ENCODE measurements around the gene NDP. TPM values are rescaled to one million over a fixed set of nuclear protein-coding genes. Genes with fewer than 3 reads are reported as not detected.

Gene NDP
- total RNA-seq, 4 donors from 2014 or later = not detected

DNA sequence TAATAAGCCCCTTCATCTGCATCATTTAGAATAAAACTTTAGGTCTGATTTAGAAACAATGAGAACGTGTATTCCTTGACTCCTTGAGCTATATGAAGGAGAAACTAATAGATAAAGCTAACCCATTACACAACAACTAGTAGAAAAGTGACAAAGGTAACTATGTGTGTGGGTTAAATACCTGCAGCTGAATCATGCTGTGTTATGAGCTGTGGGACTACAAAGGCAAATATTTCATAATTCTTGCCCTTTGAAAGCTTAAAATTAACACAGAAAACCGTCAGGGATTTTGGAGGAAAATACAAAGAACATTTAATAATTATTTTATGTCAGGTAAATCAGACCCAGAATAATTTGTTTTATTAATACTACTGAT lies 898 bp upstream of the NDP start:
- no peak for TF ChIP-seq POLR2A (IDR thresholded peaks at IDR 0.05)
- TF ChIP-seq, protein P1, sequence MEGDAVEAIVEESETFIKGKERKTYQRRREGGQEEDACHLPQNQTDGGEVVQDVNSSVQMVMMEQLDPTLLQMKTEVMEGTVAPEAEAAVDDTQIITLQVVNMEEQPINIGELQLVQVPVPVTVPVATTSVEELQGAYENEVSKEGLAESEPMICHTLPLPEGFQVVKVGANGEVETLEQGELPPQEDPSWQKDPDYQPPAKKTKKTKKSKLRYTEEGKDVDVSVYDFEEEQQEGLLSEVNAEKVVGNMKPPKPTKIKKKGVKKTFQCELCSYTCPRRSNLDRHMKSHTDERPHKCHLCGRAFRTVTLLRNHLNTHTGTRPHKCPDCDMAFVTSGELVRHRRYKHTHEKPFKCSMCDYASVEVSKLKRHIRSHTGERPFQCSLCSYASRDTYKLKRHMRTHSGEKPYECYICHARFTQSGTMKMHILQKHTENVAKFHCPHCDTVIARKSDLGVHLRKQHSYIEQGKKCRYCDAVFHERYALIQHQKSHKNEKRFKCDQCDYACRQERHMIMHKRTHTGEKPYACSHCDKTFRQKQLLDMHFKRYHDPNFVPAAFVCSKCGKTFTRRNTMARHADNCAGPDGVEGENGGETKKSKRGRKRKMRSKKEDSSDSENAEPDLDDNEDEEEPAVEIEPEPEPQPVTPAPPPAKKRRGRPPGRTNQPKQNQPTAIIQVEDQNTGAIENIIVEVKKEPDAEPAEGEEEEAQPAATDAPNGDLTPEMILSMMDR (IDR thresholded peaks at IDR 0.05) = no peak
- H3K27me3 ChIP-seq = no peaks in the 10 kb centered on the region
- peaks cover 0 to 17% (median 0%) of the 10 kb centered on the region in 3 donors for H3K4me1 ChIP-seq
- no peaks in the 10 kb centered on the region for H3K9me3 ChIP-seq
- DNase-seq = no peak
- no peaks in the 10 kb centered on the region for H3K36me3 ChIP-seq
- no peak overlapping the region for H3K27ac ChIP-seq
- 31 to 47% methylated on average over 2 of the region's 2 CpGs for WGBS, 2 donors
- intact Hi-C loops (cut with DNase I) = no loop called here
- no peak overlapping the region for H3K4me3 ChIP-seq

DNA sequence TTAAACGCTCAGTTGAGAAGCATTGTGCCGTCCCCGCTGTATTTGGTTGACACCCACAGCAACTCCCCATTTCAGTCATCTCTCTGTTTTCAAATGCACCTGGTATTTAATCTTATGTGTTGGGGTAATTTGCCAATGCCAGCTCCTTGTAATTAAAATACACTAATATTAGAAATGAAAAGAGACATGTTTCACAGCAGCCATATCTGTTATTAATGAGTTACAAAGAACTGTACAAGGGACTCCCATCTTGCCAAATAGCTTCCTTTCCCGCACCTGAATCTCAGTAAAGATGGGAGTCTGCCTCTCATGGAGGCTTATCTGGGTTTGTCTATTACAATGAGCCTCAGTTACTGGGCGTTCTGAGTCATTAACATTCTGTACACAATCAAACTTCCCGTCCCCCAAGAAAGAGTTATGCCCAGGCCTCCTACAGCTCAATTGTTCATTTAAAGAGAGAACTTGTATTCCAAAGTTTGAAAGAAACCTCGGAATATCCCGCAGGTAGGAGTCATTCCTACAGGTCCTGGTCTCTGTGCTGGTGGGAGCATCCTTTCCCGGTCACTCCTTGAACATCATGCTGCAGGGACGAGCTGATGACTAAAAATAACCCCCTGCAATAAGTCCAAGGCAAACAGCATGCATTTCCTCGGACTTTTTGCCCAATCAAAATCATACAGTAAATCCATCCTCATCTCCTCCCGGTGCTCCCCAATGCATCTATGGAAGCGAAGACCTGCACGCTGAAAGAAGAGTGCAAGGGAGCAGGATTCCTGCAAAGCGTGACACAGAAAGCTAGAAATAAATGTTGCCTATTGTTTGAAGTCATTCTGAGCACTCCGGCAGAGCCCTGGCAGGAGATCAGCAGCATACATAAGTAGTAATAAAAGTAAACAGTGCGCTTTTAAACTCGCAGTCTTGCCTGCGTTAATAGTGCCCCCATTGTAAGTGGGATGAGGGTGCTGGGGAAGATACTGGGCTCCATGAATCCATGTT lies 926 bp downstream of the NDP start:
- DNase-seq = no peak
- TF ChIP-seq, protein P1 (IDR thresholded peaks at IDR 0.05) = no peak
- Histone ChIP-seq H3K4me1 (peaks cover 0 to 17% (median 0%) of the 10 kb centered on the region in 3 donors), H3K36me3 (no peaks in the 10 kb centered on the region), H3K27me3 (no peaks in the 10 kb centered on the region), H3K9me3 (no peaks in the 10 kb centered on the region), H3K4me3 (peak overlapping the region in 3 of 4 donors; percentile 22 to 55 (median 34)), H3K27ac (no peak overlapping the region)
- WGBS, 2 donors = 37 to 40% methylated on average over 10 to 15 of the region's 19 CpGs
- intact Hi-C loops (cut with DNase I) = no loop called here

DNA sequence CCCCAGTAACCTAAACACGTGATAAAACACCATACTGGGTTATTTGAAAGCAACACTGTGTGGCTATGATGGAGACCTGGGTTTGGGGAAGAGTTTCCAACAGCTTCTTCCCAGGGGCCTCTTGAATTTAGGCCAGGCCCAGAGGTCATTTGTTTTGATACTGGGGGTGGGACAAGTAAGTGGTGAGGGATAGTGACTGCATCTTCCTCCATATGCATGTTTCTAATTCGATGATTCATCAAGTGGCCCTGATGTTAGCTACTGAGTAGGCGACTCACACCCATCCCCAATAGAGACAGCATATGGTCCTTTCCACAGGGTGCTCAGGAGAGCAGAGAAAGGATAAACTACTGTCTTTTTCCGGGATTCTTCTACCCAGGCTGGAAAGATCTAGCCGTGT lies 2.7 kb downstream of the NDP start:
- H3K36me3 ChIP-seq = no peaks in the 10 kb centered on the region
- H3K9me3 ChIP-seq = no peaks in the 10 kb centered on the region
- TF ChIP-seq, protein P1 (IDR thresholded peaks at IDR 0.05) = no peak
- no peak for TF ChIP-seq POLR2A (IDR thresholded peaks at IDR 0.05)
- no peaks in the 10 kb centered on the region for H3K27me3 ChIP-seq
- no peak for DNase-seq
- intact Hi-C loops (cut with DNase I) = no loop called here
- WGBS, 2 donors = 50 to 87% methylated on average over 5 of the region's 5 CpGs
- H3K4me1 ChIP-seq = peaks cover 0 to 17% (median 0%) of the 10 kb centered on the region in 3 donors
- H3K4me3 ChIP-seq = no peak overlapping the region
- no peak overlapping the region for H3K27ac ChIP-seq

DNA sequence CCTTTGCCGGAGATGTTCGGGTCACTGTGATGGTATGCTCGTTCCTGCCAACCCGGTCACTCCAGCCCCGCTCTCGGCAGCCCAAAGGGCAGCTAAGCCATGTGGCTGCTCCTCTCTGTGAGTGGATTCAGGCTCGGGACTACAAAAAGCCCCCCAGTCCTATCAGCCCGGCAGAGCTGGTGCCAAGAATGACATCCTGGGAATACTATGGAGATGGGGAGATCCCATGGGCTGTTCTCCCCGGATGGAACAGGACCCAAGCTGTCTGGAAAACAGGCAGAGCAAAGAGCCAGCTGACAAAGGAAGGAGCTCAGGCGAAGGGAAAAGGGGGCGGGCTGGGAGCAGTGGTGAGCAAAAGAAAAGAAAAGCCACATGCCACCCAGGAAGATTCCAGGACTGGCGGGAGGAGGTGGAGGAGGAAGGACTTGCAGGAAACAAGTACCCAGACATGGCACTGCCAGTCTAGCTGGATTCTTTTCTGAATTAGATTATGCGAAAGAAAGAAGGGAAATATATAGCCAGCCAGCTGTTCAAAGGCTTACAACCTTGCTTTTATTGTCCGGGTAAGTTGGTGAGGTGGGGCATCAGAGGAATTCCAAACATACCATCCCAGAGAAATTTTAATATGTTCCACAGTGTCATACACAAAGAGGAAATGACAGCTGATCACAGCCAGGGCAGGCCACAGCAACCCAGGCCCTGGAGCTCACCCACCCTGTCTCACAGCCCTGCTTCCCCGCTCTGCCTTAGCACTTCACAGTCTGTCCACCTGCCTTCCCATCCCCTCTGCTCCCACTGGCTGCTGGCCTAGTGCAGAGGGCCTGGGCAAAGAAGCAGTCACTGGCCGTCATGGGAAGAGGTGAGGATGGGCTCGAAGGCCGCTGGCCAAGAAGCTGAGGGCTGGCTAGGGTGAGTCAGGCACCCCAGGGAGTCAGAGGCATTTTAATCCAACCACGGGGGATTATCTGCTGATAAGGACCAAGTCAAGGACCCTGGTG lies 3.4 kb downstream of the NDP start:
- no peak overlapping the region for H3K27ac ChIP-seq
- DNase-seq = no peak
- WGBS, 2 donors = 71 to 76% methylated on average over 7 to 12 of the region's 19 CpGs
- H3K4me3 ChIP-seq = no peak overlapping the region
- H3K4me1 ChIP-seq = peaks cover 0 to 17% (median 0%) of the 10 kb centered on the region in 3 donors
- no peaks in the 10 kb centered on the region for H3K9me3 ChIP-seq
- intact Hi-C loops (cut with DNase I) = no loop called here
- no peaks in the 10 kb centered on the region for H3K36me3 ChIP-seq
- no peak for TF ChIP-seq POLR2A (IDR thresholded peaks at IDR 0.05)
- TF ChIP-seq, protein P1 (IDR thresholded peaks at IDR 0.05) = no peak
- H3K27me3 ChIP-seq = no peaks in the 10 kb centered on the region
